Measurements from ENCODE around the gene GPBP1. TPM values are rescaled to one million over a fixed set of nuclear protein-coding genes. Genes with fewer than 3 reads are reported as not detected.
"Not testable (repeated sequence)": the region's sequence is repeated elsewhere in the genome, so short reads cannot be mapped to it uniquely, and the experiment has no call there.

The GPBP1 gene
- total and polyA plus RNA-seq, 2 donors (not counting 1 experiment from before 2014, with no cell fraction given): 50.4 to 82.1 TPM

GRCh38 chr5:57306359-57306758 lies 132.5 kb downstream of the GPBP1 start:
- Histone ChIP-seq H4K20me1 (ENCODE audit: control insufficient read depth, extremely low read depth, insufficient read depth, low read length) (no peaks in the 10 kb centered on the region), H2AFZ (ENCODE audit: low read length) (no peak overlapping the region), H3K4me1 (ENCODE audit: control insufficient read depth, extremely low read depth, insufficient read depth, low read length) (no peaks in the 10 kb centered on the region), H3K36me3 (ENCODE audit: control insufficient read depth, insufficient read depth, low read length) (no peaks in the 10 kb centered on the region), H3K9me3 (ENCODE audit: control insufficient read depth, insufficient read depth, low read depth, low read length) (no peaks in the 10 kb centered on the region), H3K4me3 (replicated peaks in 1 of 4; ENCODE audit: control extremely low read depth in 1 of 4, insufficient read depth in 1 of 4, low read depth in 3 of 4, low read length in 4 of 4) (no peak overlapping the region), H3K9ac (ENCODE audit: insufficient read depth, low read length) (no peak overlapping the region), H3K4me2 (ENCODE audit: extremely low read depth, insufficient read depth, low read length) (no peak overlapping the region), H3K27ac (ENCODE audit: insufficient read depth, low read length) (no peak overlapping the region), H3K79me2 (ENCODE audit: control insufficient read depth, insufficient read depth, low read length) (no peaks in the 10 kb centered on the region), H3K27me3 (ENCODE audit: control insufficient read depth, insufficient read depth, low read length) (no peaks in the 10 kb centered on the region)
- TF ChIP-seq EZH2 (IDR thresholded peaks at IDR 0.05; ENCODE audit: low read length, missing control alignments): no peak
- TF ChIP-seq CTCF (conservative IDR thresholded peaks at IDR 0.05 in 1 of 2, IDR thresholded peaks at IDR 0.05 in 1 of 2; ENCODE audit: low read depth in 1 of 2, low read length in 2 of 2): no peak
- no peak for DNase-seq (ENCODE audit: low read depth in 2 of 2)

GRCh38 chr5:57307516-57307915 lies 133.7 kb downstream of the GPBP1 start:
- TF ChIP-seq EZH2 (IDR thresholded peaks at IDR 0.05; ENCODE audit: low read length, missing control alignments) (no peak), CTCF (conservative IDR thresholded peaks at IDR 0.05 in 1 of 2, IDR thresholded peaks at IDR 0.05 in 1 of 2; ENCODE audit: low read depth in 1 of 2, low read length in 2 of 2) (no peak)

DNA sequence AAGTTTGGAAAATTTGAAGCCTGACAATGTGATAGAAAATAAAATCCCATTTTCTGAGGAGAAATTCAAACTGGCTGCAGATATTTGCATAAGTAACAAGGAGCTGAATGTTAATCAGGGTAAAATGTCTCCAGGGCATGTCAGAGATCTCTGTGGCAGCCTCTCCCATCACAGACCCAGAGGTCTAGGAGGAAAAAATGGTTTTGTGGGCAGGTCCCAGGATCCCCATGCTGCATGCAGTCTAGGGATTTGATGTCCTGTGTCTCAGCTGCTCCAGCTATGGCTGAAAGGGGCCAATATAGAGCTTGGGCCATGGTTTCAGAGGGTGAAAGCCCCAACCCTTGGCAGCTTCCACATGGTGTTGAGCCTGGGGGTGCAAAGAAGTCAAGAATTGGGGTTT lies 135.2 kb downstream of the GPBP1 start:
- not testable (repeated sequence) for H3K4me1 ChIP-seq (ENCODE audit: control insufficient read depth, extremely low read depth, insufficient read depth, low read length); H3K4me3 ChIP-seq (replicated peaks in 1 of 4; ENCODE audit: control extremely low read depth in 1 of 4, insufficient read depth in 1 of 4, low read depth in 3 of 4, low read length in 4 of 4); H3K9me3 ChIP-seq (ENCODE audit: control insufficient read depth, insufficient read depth, low read depth, low read length); H3K9ac ChIP-seq (ENCODE audit: insufficient read depth, low read length); H4K20me1 ChIP-seq (ENCODE audit: control insufficient read depth, extremely low read depth, insufficient read depth, low read length); H2AFZ ChIP-seq (ENCODE audit: low read length); H3K27me3 ChIP-seq (ENCODE audit: control insufficient read depth, insufficient read depth, low read length); H3K4me2 ChIP-seq (ENCODE audit: extremely low read depth, insufficient read depth, low read length); DNase-seq (ENCODE audit: low read depth in 2 of 2); H3K79me2 ChIP-seq (ENCODE audit: control insufficient read depth, insufficient read depth, low read length); H3K27ac ChIP-seq (ENCODE audit: insufficient read depth, low read length); H3K36me3 ChIP-seq (ENCODE audit: control insufficient read depth, insufficient read depth, low read length)

More at GRCh38 chr5:57307516-57307915, 133.7 kb downstream of the GPBP1 start:
- no peak overlapping the region for H3K4me3 ChIP-seq (replicated peaks in 1 of 4; ENCODE audit: control extremely low read depth in 1 of 4, insufficient read depth in 1 of 4, low read depth in 3 of 4, low read length in 4 of 4)
- H3K27me3 ChIP-seq (ENCODE audit: control insufficient read depth, insufficient read depth, low read length): no peaks in the 10 kb centered on the region
- no peaks in the 10 kb centered on the region for H3K36me3 ChIP-seq (ENCODE audit: control insufficient read depth, insufficient read depth, low read length)
- no peak overlapping the region for H3K27ac ChIP-seq (ENCODE audit: insufficient read depth, low read length)
- peak in 1 of 2 donors; percentile 53 for DNase-seq (ENCODE audit: low read depth in 2 of 2)
- H3K9ac ChIP-seq (ENCODE audit: insufficient read depth, low read length): no peak overlapping the region
- no peaks in the 10 kb centered on the region for H3K79me2 ChIP-seq (ENCODE audit: control insufficient read depth, insufficient read depth, low read length)
- no peak overlapping the region for H2AFZ ChIP-seq (ENCODE audit: low read length)
- no peaks in the 10 kb centered on the region for H4K20me1 ChIP-seq (ENCODE audit: control insufficient read depth, extremely low read depth, insufficient read depth, low read length)
- H3K9me3 ChIP-seq (ENCODE audit: control insufficient read depth, insufficient read depth, low read depth, low read length): no peaks in the 10 kb centered on the region
- no peak overlapping the region for H3K4me2 ChIP-seq (ENCODE audit: extremely low read depth, insufficient read depth, low read length)
- peaks cover 3% of the 10 kb centered on the region for H3K4me1 ChIP-seq (ENCODE audit: control insufficient read depth, extremely low read depth, insufficient read depth, low read length)
